ENCODE measurements around the gene MED4. TPM values are rescaled to one million over a fixed set of nuclear protein-coding genes. Genes with fewer than 3 reads are reported as not detected.

Gene MED4
- total and polyA plus RNA-seq, 2 of the 8 experiments (the other 6 are each of a cell fraction or from before 2014, with no cell fraction given): 25.7 to 48.1 TPM

GRCh38 chr13:48093588-48093987 is 1.3 kb downstream of the MED4 start:
- FAIRE-seq (no peak), DNase-seq (ENCODE audit: low read depth in 1 of 2, low spot score in 2 of 2) (no peak)
- H2AFZ ChIP-seq (ENCODE audit: low read length): no peak overlapping the region
- H3K23ac ChIP-seq (ENCODE audit: insufficient read length): no peak overlapping the region
- H2BK15ac ChIP-seq (ENCODE audit: low read length): no peak overlapping the region
- H2BK20ac ChIP-seq (ENCODE audit: low read length): no peak overlapping the region
- no peaks in the 10 kb centered on the region; a peak in 1 of 8 replicates for H3K36me3 ChIP-seq (ENCODE audit: control insufficient read depth in 2 of 4, insufficient read depth in 4 of 4, low read length in 3 of 4)
- no peak overlapping the region for H2BK5ac ChIP-seq (ENCODE audit: low read depth, low read length)
- peak overlapping the region; percentile 77 to 97 for H3K4me2 ChIP-seq (ENCODE audit: insufficient read depth in 1 of 2, low read depth in 2 of 2, low read length in 2 of 2)
- H4K91ac ChIP-seq (replicated peaks; ENCODE audit: insufficient read length, low read length): no peak overlapping the region
- H4K20me1 ChIP-seq (replicated peaks in 1 of 2; ENCODE audit: control insufficient read depth in 1 of 2, insufficient read depth in 2 of 2, low read length in 2 of 2): peaks cover 0 to 2% of the 10 kb centered on the region in 2 experiments
- POLR2A ChIA-PET (ENCODE audit: partially characterized antibody): interaction anchor here (1.0 to 1.6 kb wide), 3 partner anchors 8 to 92 kb away, joined by 3 to 5 read pairs (median 4); partner anchors contain the start of gene SUCLA2
- no peaks in the 10 kb centered on the region for H3K9me3 ChIP-seq (ENCODE audit: insufficient read depth in 2 of 2, low read depth in 1 of 2, low read length in 1 of 2)
- H3K27me3 ChIP-seq (replicated peaks in 1 of 4; ENCODE audit: control insufficient read depth in 3 of 4, extremely low read depth in 1 of 4, insufficient read depth in 3 of 4, low read length in 3 of 4): no peaks in the 10 kb centered on the region
- peak overlapping the region in 1 of 4 experiments; percentile 14; a peak in 2 of 7 replicates for H3K9ac ChIP-seq (replicated peaks in 1 of 4; ENCODE audit: extremely low read depth in 1 of 4, low read depth in 3 of 4, low read length in 3 of 4)
- TF ChIP-seq BCL11A (IDR thresholded peaks at IDR 0.05; ENCODE audit: low read depth in 2 of 2, low read length in 2 of 2) (no peak), ASH2L (IDR thresholded peaks at IDR 0.05; ENCODE audit: low read length) (no peak), TCF12 (IDR thresholded peaks at IDR 0.05; ENCODE audit: low read depth, low read length) (no peak), CBX5 (IDR thresholded peaks at IDR 0.05; ENCODE audit: low read depth, low read length) (no peak), SP1 (IDR thresholded peaks at IDR 0.05; ENCODE audit: low read depth, low read length) (no peak), HDAC2 (IDR thresholded peaks at IDR 0.05; ENCODE audit: borderline replicate concordance in 1 of 2, low read depth in 2 of 2, low read length in 2 of 2) (no peak), SP2 (IDR thresholded peaks at IDR 0.05; ENCODE audit: low read length) (no peak), BACH1 (IDR thresholded peaks at IDR 0.05; ENCODE audit: low read length) (no peak), EZH2 (IDR thresholded peaks at IDR 0.05; ENCODE audit: low read depth, low read length, severe bottlenecking) (no peak)
- 87% methylated on average over 8 of the region's 9 CpGs; no CpG with 5 or more reads in 1 of the 2 experiments for WGBS, 2 experiments (ENCODE audit: extremely low coverage in 1 of 2, insufficient coverage in 1 of 2, insufficient read length in 1 of 2, insufficient replicate concordance in 2 of 2, low coverage in 1 of 2, low lambda C conversion rate in 2 of 2, missing lambda C conversion rate in 1 of 2)
- no peak overlapping the region for H2BK120ac ChIP-seq (replicated peaks; ENCODE audit: low read depth, low read length)
- no peak overlapping the region for H3K4ac ChIP-seq (replicated peaks; ENCODE audit: insufficient read length, low read depth, low read length)
- H3K79me2 ChIP-seq (ENCODE audit: control insufficient read depth in 1 of 2, insufficient read depth in 2 of 2, low read length in 2 of 2): peaks cover 36 to 63% of the 10 kb centered on the region in 2 experiments
- H3K18ac ChIP-seq (ENCODE audit: extremely low read depth, low read length): no peak overlapping the region
- no peak overlapping the region for H3K56ac ChIP-seq (replicated peaks; ENCODE audit: insufficient read length, low read depth, low read length)
- H3K79me1 ChIP-seq (ENCODE audit: low read depth, low read length): peaks cover 4% of the 10 kb centered on the region; the same call in 1 of the 2 replicates
- H3K4me1 ChIP-seq (replicated peaks in 1 of 4; ENCODE audit: control insufficient read depth in 3 of 4, insufficient read depth in 4 of 4, low read length in 3 of 4): peaks cover 0 to 7% (median 0%) of the 10 kb centered on the region in 4 experiments; a peak in 2 of 7 replicates
- H3K27ac ChIP-seq (ENCODE audit: low read depth, low read length): no peak overlapping the region
- no peak overlapping the region for H4K8ac ChIP-seq (ENCODE audit: extremely low read depth, insufficient read depth, low read length)
- H4K5ac ChIP-seq (ENCODE audit: insufficient read length, low read depth, low read length): no peak overlapping the region
- peak overlapping the region; percentile 73 to 99 (median 92); a peak in 7 of 8 replicates for H3K4me3 ChIP-seq (ENCODE audit: extremely low read depth in 1 of 4, insufficient read depth in 2 of 4, low read depth in 3 of 4, low read length in 4 of 4)
- CTCF ChIA-PET (ENCODE audit: partially characterized antibody): interaction anchor here (1.1 to 2.0 kb wide), 4 partner anchors 33 to 209 kb away, joined by 3 to 10 read pairs (median 6); partner anchors contain the start of gene NUDT15
- no peak overlapping the region for H2AK5ac ChIP-seq (ENCODE audit: low read depth, low read length)
- H3K14ac ChIP-seq (ENCODE audit: insufficient read length): no peak overlapping the region
- no peak overlapping the region for H2BK12ac ChIP-seq (ENCODE audit: low read depth, low read length)
- H3K23me2 ChIP-seq (ENCODE audit: low read depth, low read length): peaks cover 6% of the 10 kb centered on the region
